SK-N-SH (cell line): Measurements from ENCODE around the gene SPAM1. TPM values are rescaled to one million over a fixed set of nuclear protein-coding genes. Genes with fewer than 3 reads are reported as not detected.

Experiments used
- CTCF ChIA-PET: fragments of 300-600, 350-600 bp; formaldehyde crosslinking; extraction: SDS; loops from one replicate; lab custom pipeline; 2021; lab: Yijun Ruan, JAX
- POLR2A ChIA-PET: fragments of 350-600 bp; sonication (Branson Sonifier 250); formaldehyde crosslinking; extraction: SDS; loops from one replicate; lab custom pipeline; 2020; ENCODE audit warnings: antibody characterized with exemption, inconsistent platforms; lab: Yijun Ruan, JAX
- DNase-seq: peaks from one replicate; pipeline ENCODE4 v3.0.0; 2012
- H2AFZ ChIP-seq: fragments of 200-600 bp; sonication (generic); 2 replicates; pipeline ENCODE4 v1.8.1; 2016; ENCODE audit warnings: antibody characterized with exemption, mild to moderate bottlenecking, low read depth
- H3F3A ChIP-seq: fragments of 200-600 bp; sonication (generic); replicated peaks from 2 replicates; pipeline ENCODE3; 2016; ENCODE audit warnings: antibody characterized with exemption, mild to moderate bottlenecking; ENCODE audit not compliant: insufficient read depth
- H3K27ac ChIP-seq, 2 experiments: fragments of 200-500 bp in 1 of 2; fragments of 200-600 bp in 1 of 2; sonication (Bioruptor generic) in 1 of 2; sonication (generic), shearing (Covaris generic) in 1 of 2; 2 replicates each; pipeline versions ENCODE4 v1.5.1 to v1.6.1; 2014 to 2016; ENCODE audit warnings: low read depth in 2 of 2, inconsistent platforms in 1 of 2, low read length in 1 of 2, mild to moderate bottlenecking in 1 of 2, mixed read lengths in 1 of 2
- H3K27me3 ChIP-seq: fragments of 200-600 bp; sonication (generic), shearing (Covaris generic); 2 replicates; pipeline ENCODE4 v1.6.1; 2016; ENCODE audit warnings: mixed run types; ENCODE audit not compliant: insufficient read depth
- H3K36me3 ChIP-seq, 2 experiments: fragments of 200-500 bp in 1 of 2; fragments of 200-600 bp in 1 of 2; sonication (Bioruptor generic) in 1 of 2; sonication (generic) in 1 of 2; replicated peaks in 1 of 2; 2 replicates each; pipeline versions ENCODE3 to v1.5.1; 2014 to 2016; ENCODE audit warnings: low read length in 1 of 2, mild to moderate bottlenecking in 1 of 2; ENCODE audit not compliant: insufficient read depth in 2 of 2, control insufficient read depth in 1 of 2
- H3K4me1 ChIP-seq, 2 experiments: fragments of 200-500 bp in 1 of 2; fragments of 200-600 bp in 1 of 2; sonication (Bioruptor generic) in 1 of 2; sonication (generic), shearing (Covaris generic) in 1 of 2; 2 replicates each; pipeline versions ENCODE4 v1.5.1 to v1.6.1; 2014 to 2016; ENCODE audit warnings: low read depth in 1 of 2, low read length in 1 of 2, mixed run types in 1 of 2; ENCODE audit not compliant: insufficient read depth in 2 of 2, control insufficient read depth in 1 of 2
- H3K4me2 ChIP-seq: fragments of 200-600 bp; sonication (generic), shearing (Covaris generic); 2 replicates; pipeline ENCODE4 v1.6.1; 2017; ENCODE audit warnings: mixed run types
- H3K4me3 ChIP-seq, 2 experiments: fragments of 200-500 bp in 1 of 2; fragments of 200-600 bp in 1 of 2; sonication (Bioruptor generic) in 1 of 2; sonication (generic), shearing (Covaris generic) in 1 of 2; 2 replicates each; pipeline versions ENCODE4 v1.5.1 to v1.8.1; 2014 to 2016; ENCODE audit warnings: low read depth in 2 of 2, inconsistent platforms in 1 of 2, low read length in 1 of 2, mild to moderate bottlenecking in 1 of 2, mixed read lengths in 1 of 2, moderate library complexity in 1 of 2
- H3K79me2 ChIP-seq: fragments of 200-600 bp; sonication (generic); 2 replicates; pipeline ENCODE4 v1.8.1; 2017; ENCODE audit warnings: mild to moderate bottlenecking; ENCODE audit not compliant: insufficient read depth
- H3K9ac ChIP-seq: fragments of 200-600 bp; sonication (generic); 2 replicates; pipeline ENCODE4 v1.6.1; 2017; ENCODE audit warnings: mixed run types
- H3K9me2 ChIP-seq: fragments of 200-600 bp; sonication (generic); 2 replicates; pipeline ENCODE4 v1.6.1; 2017; ENCODE audit warnings: mixed run types
- H3K9me3 ChIP-seq: fragments of 200-600 bp; sonication (generic); 2 replicates; pipeline ENCODE4 v1.6.1; 2017; ENCODE audit warnings: mixed run types, mild to moderate bottlenecking, moderate library complexity
- H4K20me1 ChIP-seq: fragments of 200-600 bp; sonication (generic); 2 replicates; pipeline ENCODE4 v1.6.1; 2017; ENCODE audit warnings: mild to moderate bottlenecking, mixed run types; ENCODE audit not compliant: insufficient read depth
- CHD2 ChIP-seq: fragments of 150-350 bp; IDR thresholded peaks from 2 replicates; pipeline ENCODE4 v1.6.1; 2018; ENCODE audit warnings: low read length; ENCODE audit not compliant: partially characterized antibody
- ELF1 ChIP-seq: IDR thresholded peaks from 2 replicates; pipeline ENCODE4 v1.4.0; 2012
- EP300 ChIP-seq, 2 experiments: IDR thresholded peaks; 2 replicates each; pipeline versions ENCODE4 v1.4.0 to v1.6.1; 2012; ENCODE audit warnings: borderline replicate concordance in 1 of 2, low read depth in 1 of 2, low read length in 1 of 2
- EZH2phosphoT487 ChIP-seq: fragments of 200-600 bp; sonication (generic); IDR thresholded peaks from 2 replicates; pipeline ENCODE4 v1.6.1; 2017; ENCODE audit warnings: low read depth, mixed run types, mild to moderate bottlenecking, antibody characterized with exemption, moderate library complexity, borderline replicate concordance
- FOSL2 ChIP-seq: IDR thresholded peaks from 2 replicates; pipeline ENCODE4 v1.4.0; 2012; ENCODE audit warnings: low read depth, mild to moderate bottlenecking, moderate library complexity, borderline replicate concordance
- IRF3 ChIP-seq: fragments of 150-350 bp; IDR thresholded peaks from 2 replicates; pipeline ENCODE4 v1.6.1; 2016; ENCODE audit warnings: mild to moderate bottlenecking, low read depth, low read length
- JUND ChIP-seq: IDR thresholded peaks from 2 replicates; pipeline ENCODE4 v1.4.0; 2012
- MEF2A ChIP-seq: IDR thresholded peaks from 2 replicates; pipeline ENCODE4 v1.4.0; 2012; ENCODE audit warnings: low read depth, borderline replicate concordance
- MXI1 ChIP-seq: IDR thresholded peaks from 2 replicates; pipeline ENCODE4 v1.6.1; 2012; ENCODE audit warnings: mild to moderate bottlenecking, low read depth, low read length, improper control_type of control experiment
- NRF1 ChIP-seq: IDR thresholded peaks from 2 replicates; pipeline ENCODE4 v1.6.1; 2012; ENCODE audit warnings: low read depth, mild to moderate bottlenecking, low read length
- RFX5 ChIP-seq: IDR thresholded peaks from 2 replicates; pipeline ENCODE4 v1.6.1; 2012; ENCODE audit warnings: mild to moderate bottlenecking, improper control_type of control experiment, low read length
- RXRA ChIP-seq: IDR thresholded peaks from 2 replicates; pipeline ENCODE4 v1.4.0; 2012; ENCODE audit warnings: low read depth, mild to moderate bottlenecking, borderline replicate concordance
- SIN3A ChIP-seq: IDR thresholded peaks from 2 replicates; pipeline ENCODE4 v1.6.1; 2012; ENCODE audit warnings: low read depth, mild to moderate bottlenecking, low read length, moderate library complexity, borderline replicate concordance
- TAF1 ChIP-seq: IDR thresholded peaks from 2 replicates; pipeline ENCODE4 v1.6.1; 2012; ENCODE audit warnings: low read depth, mild to moderate bottlenecking, low read length, moderate library complexity, borderline replicate concordance
- TEAD4 ChIP-seq: IDR thresholded peaks from 2 replicates; pipeline ENCODE4 v1.4.0; 2012; ENCODE audit warnings: mild to moderate bottlenecking, borderline replicate concordance; ENCODE audit not compliant: insufficient read depth
- USF1 ChIP-seq: IDR thresholded peaks from 2 replicates; pipeline ENCODE4 v1.4.0; 2012; ENCODE audit warnings: low read depth, borderline replicate concordance
- YY1 ChIP-seq: IDR thresholded peaks from 2 replicates; pipeline ENCODE4 v1.4.0; 2012; ENCODE audit warnings: low read depth, mild to moderate bottlenecking
- WGBS: methylation state at CpG from one replicate; pipeline ENCODE4 v1.1.6; 2017; ENCODE audit warnings: low lambda C conversion rate; 5-methylcytosine and 5-hydroxymethylcytosine counted together
- polyA plus RNA-seq, 3 experiments: library from polyadenylated mRNA; depleted of rRNA; stranded (reverse); fragments of >200 nt; gene quantifications; 2 replicates each; pipeline ENCODE4 v1.2.3, GENCODE V29; 2012
- TF ChIP-seq, protein P1 (sequence below): fragments of 200-600 bp; sonication (generic); IDR thresholded peaks from 2 replicates; pipeline ENCODE4 v1.6.1; 2017; ENCODE audit warnings: antibody characterized with exemption, mild to moderate bottlenecking, moderate library complexity
- TF ChIP-seq, protein P2 (sequence below): IDR thresholded peaks from 2 replicates; pipeline ENCODE4; 2012

Gene SPAM1
- polyA plus RNA-seq, 1 of the 3 experiments (the other 2 are of a cell fraction), result not detected

GRCh38 chr7:123944395-123944794 lies 19.4 kb downstream of the SPAM1 start:
- Histone ChIP-seq H2AFZ (no peak overlapping the region), H3K4me1 (no peaks in the 10 kb centered on the region; a peak in 2 of 4 replicates), H3K4me3 (no peak overlapping the region), H3K9me2 (no peaks in the 10 kb centered on the region; the same call in 1 of the 2 replicates), H3F3A (no peaks in the 10 kb centered on the region), H4K20me1 (no peaks in the 10 kb centered on the region), H3K9me3 (no peaks in the 10 kb centered on the region), H3K79me2 (no peaks in the 10 kb centered on the region), H3K36me3 (no peaks in the 10 kb centered on the region), H3K27me3 (no peaks in the 10 kb centered on the region), H3K4me2 (no peak overlapping the region), H3K9ac (no peak overlapping the region), H3K27ac (no peak overlapping the region)
- TF ChIP-seq RXRA (no peak), MXI1 (no peak), FOSL2 (no peak), MEF2A (no peak), USF1 (no peak), ELF1 (no peak), EZH2phosphoT487 (no peak), RFX5 (no peak), SIN3A (no peak), EP300 (IDR thresholded peaks at IDR 0.05; ENCODE audit: borderline replicate concordance in 1 of 2, low read depth in 1 of 2, low read length in 1 of 2) (no peak), NRF1 (no peak), TAF1 (no peak)
- TF ChIP-seq, protein P1, sequence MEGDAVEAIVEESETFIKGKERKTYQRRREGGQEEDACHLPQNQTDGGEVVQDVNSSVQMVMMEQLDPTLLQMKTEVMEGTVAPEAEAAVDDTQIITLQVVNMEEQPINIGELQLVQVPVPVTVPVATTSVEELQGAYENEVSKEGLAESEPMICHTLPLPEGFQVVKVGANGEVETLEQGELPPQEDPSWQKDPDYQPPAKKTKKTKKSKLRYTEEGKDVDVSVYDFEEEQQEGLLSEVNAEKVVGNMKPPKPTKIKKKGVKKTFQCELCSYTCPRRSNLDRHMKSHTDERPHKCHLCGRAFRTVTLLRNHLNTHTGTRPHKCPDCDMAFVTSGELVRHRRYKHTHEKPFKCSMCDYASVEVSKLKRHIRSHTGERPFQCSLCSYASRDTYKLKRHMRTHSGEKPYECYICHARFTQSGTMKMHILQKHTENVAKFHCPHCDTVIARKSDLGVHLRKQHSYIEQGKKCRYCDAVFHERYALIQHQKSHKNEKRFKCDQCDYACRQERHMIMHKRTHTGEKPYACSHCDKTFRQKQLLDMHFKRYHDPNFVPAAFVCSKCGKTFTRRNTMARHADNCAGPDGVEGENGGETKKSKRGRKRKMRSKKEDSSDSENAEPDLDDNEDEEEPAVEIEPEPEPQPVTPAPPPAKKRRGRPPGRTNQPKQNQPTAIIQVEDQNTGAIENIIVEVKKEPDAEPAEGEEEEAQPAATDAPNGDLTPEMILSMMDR, result no peak
- DNase-seq, result no peak
- ChIA-PET POLR2A (no interaction called here), CTCF (interaction anchor here (1.4 kb wide), 1 partner anchor 211 kb away, joined by 3 read pairs; no protein-coding TSS in a partner anchor)
- 39% methylated on average over 1 of the region's 1 CpG for WGBS

- Histone ChIP-seq H3K9ac (no peak overlapping the region), H3K27me3 (no peaks in the 10 kb centered on the region), H4K20me1 (no peaks in the 10 kb centered on the region), H3K27ac (no peak overlapping the region), H3K4me1 (no peaks in the 10 kb centered on the region; a peak in 2 of 4 replicates), H3F3A (no peaks in the 10 kb centered on the region), H3K4me3 (no peak overlapping the region), H3K4me2 (no peak overlapping the region), H2AFZ (no peak overlapping the region), H3K79me2 (no peaks in the 10 kb centered on the region), H3K9me3 (no peaks in the 10 kb centered on the region), H3K9me2 (no peaks in the 10 kb centered on the region; the same call in 1 of the 2 replicates), H3K36me3 (no peaks in the 10 kb centered on the region)
- ChIA-PET POLR2A (no interaction called here), CTCF (no interaction called here)
- no peak for DNase-seq
- 12% methylated on average over 1 of the region's 1 CpG for WGBS
- TF ChIP-seq TEAD4 (no peak), RFX5 (no peak), JUND (no peak), EP300 (IDR thresholded peaks at IDR 0.05; ENCODE audit: borderline replicate concordance in 1 of 2, low read depth in 1 of 2, low read length in 1 of 2) (no peak), TAF1 (no peak), USF1 (no peak), IRF3 (no peak), SIN3A (no peak), CHD2 (no peak), YY1 (no peak), MXI1 (no peak)
- TF ChIP-seq, protein P2, sequence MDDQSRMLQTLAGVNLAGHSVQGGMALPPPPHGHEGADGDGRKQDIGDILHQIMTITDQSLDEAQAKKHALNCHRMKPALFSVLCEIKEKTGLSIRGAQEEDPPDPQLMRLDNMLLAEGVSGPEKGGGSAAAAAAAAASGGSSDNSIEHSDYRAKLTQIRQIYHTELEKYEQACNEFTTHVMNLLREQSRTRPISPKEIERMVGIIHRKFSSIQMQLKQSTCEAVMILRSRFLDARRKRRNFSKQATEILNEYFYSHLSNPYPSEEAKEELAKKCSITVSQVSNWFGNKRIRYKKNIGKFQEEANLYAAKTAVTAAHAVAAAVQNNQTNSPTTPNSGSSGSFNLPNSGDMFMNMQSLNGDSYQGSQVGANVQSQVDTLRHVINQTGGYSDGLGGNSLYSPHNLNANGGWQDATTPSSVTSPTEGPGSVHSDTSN, result no peak
These were observed 20.9 kb downstream of the SPAM1 start for GRCh38 chr7:123945938-123946337.
